Amniotic stem cell (primary cell): ENCODE measurements around the gene KITLG.
"Not testable (repeated sequence)": the region's sequence is repeated elsewhere in the genome, so short reads cannot be mapped to it uniquely, and the experiment has no call there.

ENCODE experiments used
- DNase-seq: peaks from one replicate; lab custom pipeline; 2025; lab: John Stamatoyannopoulos, UW

The KITLG gene

GRCh38 chr12:88539893-88540292 lies 40.4 kb downstream of the KITLG start:
- DNase-seq: no peak

GRCh38 chr12:88538697-88539096 lies 41.6 kb downstream of the KITLG start:
- no peak for DNase-seq

- no peak for DNase-seq
Observed at GRCh38 chr12:88538250-88538649, 42.0 kb downstream of the KITLG start.

GRCh38 chr12:88530868-88531267 lies 49.4 kb downstream of the KITLG start:
- no peak for DNase-seq

GRCh38 chr12:88529531-88530488 lies 50.5 kb downstream of the KITLG start:
- no peak for DNase-seq

- DNase-seq: no peak
Observed at GRCh38 chr12:88522961-88523360, 57.3 kb downstream of the KITLG start.

- no peak for DNase-seq
Observed at GRCh38 chr12:88520436-88520820, 59.8 kb downstream of the KITLG start.

- DNase-seq: no peak
Observed at GRCh38 chr12:88519802-88520435, 60.4 kb downstream of the KITLG start.

- DNase-seq: no peak
Observed at GRCh38 chr12:88518863-88519403, 61.3 kb downstream of the KITLG start.

GRCh38 chr12:88516811-88517210 lies 63.5 kb downstream of the KITLG start:
- no peak for DNase-seq

GRCh38 chr12:88510843-88511242 lies 69.4 kb downstream of the KITLG start:
- DNase-seq: no peak

- DNase-seq: no peak
Observed at GRCh38 chr12:88509851-88510250, 70.4 kb downstream of the KITLG start.

GRCh38 chr12:88509347-88509746 lies 70.9 kb downstream of the KITLG start:
- no peak for DNase-seq

GRCh38 chr12:88507851-88508250 lies 72.4 kb downstream of the KITLG start:
- DNase-seq: not testable (repeated sequence)

GRCh38 chr12:88507270-88507669 lies 73.0 kb downstream of the KITLG start:
- no peak for DNase-seq

GRCh38 chr12:88505696-88506095 lies 74.6 kb downstream of the KITLG start:
- no peak for DNase-seq

GRCh38 chr12:88503281-88503703 lies 77.0 kb downstream of the KITLG start:
- DNase-seq: no peak

GRCh38 chr12:88501972-88502938 lies 78.0 kb downstream of the KITLG start:
- DNase-seq: no peak

- no peak for DNase-seq
Observed at GRCh38 chr12:88496891-88497371, 83.3 kb downstream of the KITLG start.

GRCh38 chr12:88496429-88496828 lies 83.8 kb downstream of the KITLG start:
- no peak for DNase-seq

GRCh38 chr12:88495031-88495430 lies 85.2 kb downstream of the KITLG start:
- no peak for DNase-seq

GRCh38 chr12:88494520-88494919 lies 85.8 kb downstream of the KITLG start:
- DNase-seq: no peak
